ENCODE results near the gene TMED10.

TMED10 gene

DNA sequence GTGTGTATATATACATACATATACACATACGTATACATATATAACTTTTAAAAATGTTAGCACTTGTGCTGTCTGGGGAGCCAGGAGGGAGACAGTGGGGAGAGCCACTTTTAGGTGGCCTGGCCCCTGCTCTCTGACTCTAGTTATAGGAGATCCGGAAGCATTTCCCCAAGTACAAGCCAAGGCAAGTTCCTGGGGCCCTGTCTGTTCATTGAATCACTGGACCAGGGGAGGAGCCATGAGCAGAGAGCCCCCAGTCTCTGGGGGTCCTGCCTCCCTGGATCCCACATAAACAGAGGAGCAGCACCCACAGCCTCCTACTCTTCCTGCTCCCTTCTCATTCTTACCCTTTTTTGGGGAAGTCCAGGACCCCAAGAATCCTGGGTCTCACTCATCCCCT lies 45.4 kb upstream of the TMED10 start:
- no peaks in the 10 kb centered on the region for H3K4me1 ChIP-seq (ENCODE audit: control insufficient read depth, insufficient read depth, low read length)
- H3K27ac ChIP-seq (ENCODE audit: extremely low read depth, low read depth, low read length) = no peak overlapping the region
- H3K36me3 ChIP-seq (ENCODE audit: control insufficient read depth in 2 of 2, insufficient read depth in 1 of 2, low read length in 2 of 2) = no peaks in the 10 kb centered on the region
- TF ChIP-seq ZBTB20 (tag by site-specific recombination; IDR thresholded peaks at IDR 0.05) (peak; percentile 66; the same call in 1 of the 2 replicates), ZFP69B (tag by site-specific recombination; IDR thresholded peaks at IDR 0.05) (no peak)
- H3K9me3 ChIP-seq (ENCODE audit: control insufficient read depth, insufficient read depth, low read depth, low read length) = no peaks in the 10 kb centered on the region
- ChIA-PET CTCF (no interaction called here), POLR2A (no interaction called here)
- H3K4me3 ChIP-seq (ENCODE audit: low read depth, low read length) = no peak overlapping the region

DNA sequence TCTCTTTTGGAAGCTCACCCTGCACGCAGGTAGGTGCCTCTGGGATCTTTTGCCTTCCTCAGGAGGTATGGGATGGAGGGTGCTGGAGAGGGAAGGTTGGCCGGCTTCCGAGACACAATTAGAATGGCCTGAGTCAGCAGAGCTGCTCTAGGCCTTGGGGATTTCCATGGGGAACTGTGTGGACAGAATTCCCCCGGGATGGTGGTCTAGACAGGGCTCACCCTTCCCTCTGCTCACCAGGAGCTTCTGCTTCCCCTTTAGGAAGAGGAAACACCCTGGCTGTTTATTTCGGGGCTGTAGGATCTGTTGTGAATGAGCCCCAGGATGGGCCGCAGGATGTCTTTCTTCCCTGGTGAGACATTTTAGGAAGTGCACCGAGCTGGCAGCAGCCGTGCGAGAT lies 43.7 kb upstream of the TMED10 start:
- Histone ChIP-seq H3K36me3 (ENCODE audit: control insufficient read depth in 2 of 2, insufficient read depth in 1 of 2, low read length in 2 of 2) (no peaks in the 10 kb centered on the region), H3K4me3 (ENCODE audit: low read depth, low read length) (no peak overlapping the region), H3K9me3 (ENCODE audit: control insufficient read depth, insufficient read depth, low read depth, low read length) (no peaks in the 10 kb centered on the region), H3K4me1 (ENCODE audit: control insufficient read depth, insufficient read depth, low read length) (no peaks in the 10 kb centered on the region), H3K27ac (ENCODE audit: extremely low read depth, low read depth, low read length) (no peak overlapping the region)
- TF ChIP-seq ZNF350 (tag by site-specific recombination; IDR thresholded peaks at IDR 0.05) = no peak
- TF ChIP-seq SALL2 (tag by site-specific recombination; IDR thresholded peaks at IDR 0.05; ENCODE audit: borderline replicate concordance) = no peak
- no peak for TF ChIP-seq ZNF266 (tag by site-specific recombination; IDR thresholded peaks at IDR 0.05; ENCODE audit: low read depth)
- TF ChIP-seq ZFP69B (tag by site-specific recombination; IDR thresholded peaks at IDR 0.05) = no peak
- TF ChIP-seq ZNF155 (tag by site-specific recombination; IDR thresholded peaks at IDR 0.05) = no peak
- TF ChIP-seq ZNF621 (tag by site-specific recombination; IDR thresholded peaks at IDR 0.05) = no peak
- TF ChIP-seq EGR2 (tag by site-specific recombination; IDR thresholded peaks at IDR 0.05; ENCODE audit: low read depth) = no peak
- no peak for TF ChIP-seq ZNF114 (tag by site-specific recombination; IDR thresholded peaks at IDR 0.05)
- no peak for TF ChIP-seq ZNF544 (tag by site-specific recombination; IDR thresholded peaks at IDR 0.05)
- no peak for TF ChIP-seq ZNF645 (tag by site-specific recombination; IDR thresholded peaks at IDR 0.05)
- no peak for TF ChIP-seq YY1 (tag by site-specific recombination; IDR thresholded peaks at IDR 0.05)
- no peak for TF ChIP-seq ZNF404 (tag by site-specific recombination; IDR thresholded peaks at IDR 0.05)
- TF ChIP-seq, protein P1, sequence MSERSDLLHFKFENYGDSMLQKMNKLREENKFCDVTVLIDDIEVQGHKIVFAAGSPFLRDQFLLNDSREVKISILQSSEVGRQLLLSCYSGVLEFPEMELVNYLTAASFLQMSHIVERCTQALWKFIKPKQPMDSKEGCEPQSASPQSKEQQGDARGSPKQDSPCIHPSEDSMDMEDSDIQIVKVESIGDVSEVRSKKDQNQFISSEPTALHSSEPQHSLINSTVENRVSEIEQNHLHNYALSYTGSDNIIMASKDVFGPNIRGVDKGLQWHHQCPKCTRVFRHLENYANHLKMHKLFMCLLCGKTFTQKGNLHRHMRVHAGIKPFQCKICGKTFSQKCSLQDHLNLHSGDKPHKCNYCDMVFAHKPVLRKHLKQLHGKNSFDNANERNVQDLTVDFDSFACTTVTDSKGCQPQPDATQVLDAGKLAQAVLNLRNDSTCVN (tag by site-specific recombination; optimal IDR thresholded peaks at IDR 0.05) = no peak
- no peak for TF ChIP-seq ZSCAN23 (tag by site-specific recombination; IDR thresholded peaks at IDR 0.05)
- no peak for TF ChIP-seq ZNF169 (tag by site-specific recombination; IDR thresholded peaks at IDR 0.05)
- TF ChIP-seq ZSCAN18 (tag by site-specific recombination; IDR thresholded peaks at IDR 0.05) = no peak
- TF ChIP-seq SP7 (tag by site-specific recombination; IDR thresholded peaks at IDR 0.05) = no peak
- ChIA-PET CTCF (interaction anchor here (0.8 kb wide), 1 partner anchor 19 kb away, joined by 3 read pairs; no protein-coding TSS in a partner anchor), POLR2A (no interaction called here)

DNA sequence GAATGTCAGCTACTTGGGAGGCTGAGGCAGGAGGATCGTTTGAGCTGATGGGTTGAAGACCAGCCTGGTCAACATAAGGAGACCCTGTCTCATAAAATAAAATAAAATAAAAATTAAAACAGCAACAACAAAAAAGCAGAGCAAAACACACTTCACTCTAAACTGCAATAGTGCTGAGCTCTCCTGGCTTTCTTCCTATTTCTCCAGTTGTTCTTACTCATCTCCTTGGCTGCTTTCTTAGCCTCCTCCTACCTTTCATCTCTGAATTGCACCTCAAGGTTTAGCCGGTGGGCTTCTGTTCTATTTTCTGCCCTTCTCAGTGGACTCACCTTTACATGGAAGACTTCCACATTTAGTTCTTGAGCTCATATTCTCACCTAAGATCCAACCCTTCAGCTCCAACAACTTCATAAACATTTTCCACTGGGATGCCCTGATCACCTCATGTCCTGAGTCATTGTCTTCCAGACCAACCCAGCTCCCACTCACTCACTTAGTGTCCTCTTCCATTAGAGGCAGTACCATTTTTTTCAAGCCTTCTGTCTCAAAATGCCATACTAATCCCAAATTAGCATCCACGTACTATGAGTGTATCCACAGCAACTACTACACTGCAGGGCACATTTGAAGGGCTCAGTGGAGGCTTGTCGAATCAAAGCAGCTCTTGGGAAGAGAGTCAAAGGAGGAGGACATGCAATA lies 41.2 kb upstream of the TMED10 start:
- TF ChIP-seq ZNF18 (tag by site-specific recombination; IDR thresholded peaks at IDR 0.05) = no peak
- TF ChIP-seq TCF7L2 (IDR thresholded peaks at IDR 0.05; ENCODE audit: borderline replicate concordance, low read depth, low read length) = no peak
- no peak for TF ChIP-seq KLF8 (tag by site-specific recombination; IDR thresholded peaks at IDR 0.05)
- TF ChIP-seq ZNF354C (tag by site-specific recombination; IDR thresholded peaks at IDR 0.05; ENCODE audit: borderline replicate concordance, low read depth) = no peak
- no peak for TF ChIP-seq SETDB1 (IDR thresholded peaks at IDR 0.05; ENCODE audit: insufficient read length, low read length)
- no peak for TF ChIP-seq ZNF677 (tag by site-specific recombination; IDR thresholded peaks at IDR 0.05)
- no peak for TF ChIP-seq ZNF560 (tag by site-specific recombination; IDR thresholded peaks at IDR 0.05; ENCODE audit: borderline replicate concordance)
- TF ChIP-seq, protein P1 (tag by site-specific recombination; optimal IDR thresholded peaks at IDR 0.05) = no peak
- Histone ChIP-seq H3K4me1 (ENCODE audit: control insufficient read depth, insufficient read depth, low read length) (no peaks in the 10 kb centered on the region), H3K9me3 (ENCODE audit: control insufficient read depth, insufficient read depth, low read depth, low read length) (no peaks in the 10 kb centered on the region), H3K27ac (ENCODE audit: extremely low read depth, low read depth, low read length) (no peak overlapping the region), H3K4me3 (ENCODE audit: low read depth, low read length) (no peak overlapping the region), H3K36me3 (ENCODE audit: control insufficient read depth in 2 of 2, insufficient read depth in 1 of 2, low read length in 2 of 2) (no peaks in the 10 kb centered on the region)
- ChIA-PET POLR2A (no interaction called here), CTCF (interaction anchor here (0.7 to 1.5 kb wide), 3 partner anchors 79 to 306 kb away, joined by 3 to 6 read pairs (median 4); no protein-coding TSS in a partner anchor)
